Panc1 (cell line): Measurements from ENCODE around the gene GADL1. TPM values are rescaled to one million over a fixed set of nuclear protein-coding genes. Genes with fewer than 3 reads are reported as not detected.

Experiments used
- ATAC-seq: fragments of 200-7000 bp; cut with Tn5 transposase; 2 replicates; pipeline ENCODE4 v1.9.1; 2020; ENCODE audit warnings: mild to moderate bottlenecking, moderate library complexity
- BruUV-seq: library from RNA; stranded (reverse); fragments of 400-500 nt; replicated peaks from 2 replicates; lab custom pipeline; 2021; lab: Mats Ljungman, UMichigan
- CTCF ChIA-PET: fragments of 300-600 bp; sonication (Branson Sonifier 250); formaldehyde crosslinking; loops from one replicate; lab custom pipeline; 2022; ENCODE audit warnings: antibody characterized with exemption; lab: Charles Lee
- POLR2A ChIA-PET: fragments of 300-600 bp; sonication (Branson Sonifier 250); formaldehyde crosslinking; loops from one replicate; lab custom pipeline; 2022; ENCODE audit warnings: antibody characterized with exemption; lab: Charles Lee
- DNase-seq: peaks from one replicate; pipeline ENCODE4 v3.0.0-alpha.2; 2010; ENCODE audit warnings: low read depth, low spot score
- H3K27ac ChIP-seq: 2 replicates; pipeline ENCODE4 v1.5.1; 2011; ENCODE audit warnings: mild to moderate bottlenecking, low read length, inconsistent platforms
- H3K27me3 ChIP-seq: fragments of 200-500 bp; sonication (Bioruptor generic); 2 replicates; pipeline ENCODE4 v1.6.0; 2014; ENCODE audit warnings: low read length, inconsistent platforms; ENCODE audit not compliant: control insufficient read depth, insufficient read depth
- H3K36me3 ChIP-seq: fragments of 200-500 bp; sonication (Bioruptor generic); 2 replicates; pipeline ENCODE4 v1.5.1; 2014; ENCODE audit warnings: inconsistent platforms, mild to moderate bottlenecking, low read length, moderate library complexity; ENCODE audit not compliant: control insufficient read depth, insufficient read depth
- H3K4me1 ChIP-seq: 2 replicates; pipeline ENCODE4 v1.5.1; 2011; ENCODE audit warnings: inconsistent platforms, mild to moderate bottlenecking, low read length, moderate library complexity; ENCODE audit not compliant: control insufficient read depth, insufficient read depth
- H3K4me3 ChIP-seq, 2 experiments: 2 replicates each; pipeline ENCODE4 v1.5.1; 2011 to 2012; ENCODE audit warnings: low read depth in 2 of 2, low read length in 2 of 2, mild to moderate bottlenecking in 2 of 2, inconsistent platforms in 1 of 2, moderate library complexity in 1 of 2
- H3K9me3 ChIP-seq: fragments of 200-500 bp; sonication (Bioruptor generic); 2 replicates; pipeline ENCODE4 v1.5.1; 2014; ENCODE audit warnings: low read depth, mild to moderate bottlenecking, inconsistent platforms, low read length, moderate library complexity; ENCODE audit not compliant: control insufficient read depth, insufficient read depth
- CTCF ChIP-seq: fragments of 450-650 bp; IDR thresholded peaks from 2 replicates; pipeline ENCODE4 v1.5.1; 2017; ENCODE audit warnings: mild to moderate bottlenecking
- POLR2AphosphoS5 ChIP-seq: IDR thresholded peaks from 2 replicates; pipeline ENCODE4 v1.6.1; 2012; ENCODE audit warnings: mild to moderate bottlenecking, low read depth, low read length, moderate library complexity
- REST ChIP-seq, 2 experiments: IDR thresholded peaks; 2 replicates each; pipeline ENCODE4 v1.6.1; 2011 to 2012; ENCODE audit warnings: low read depth in 2 of 2, control low read depth in 1 of 2, low read length in 1 of 2, mild to moderate bottlenecking in 1 of 2, moderate library complexity in 1 of 2; ENCODE audit not compliant: insufficient read depth in 1 of 2
- SIN3A ChIP-seq: IDR thresholded peaks from 2 replicates; pipeline ENCODE4 v1.6.1; 2012; ENCODE audit warnings: low read depth, mild to moderate bottlenecking, low read length, moderate library complexity, borderline replicate concordance; ENCODE audit not compliant: insufficient read depth
- TCF7L2 ChIP-seq: IDR thresholded peaks from 2 replicates; pipeline ENCODE4 v1.6.1; 2011; ENCODE audit warnings: mild to moderate bottlenecking, low read depth, low read length, inconsistent platforms
- in situ Hi-C: cut with HindIII; loops from 2 replicates; pipeline ENCODE4 v1.10.0; 2016; ENCODE audit warnings: low sequenced_read_pairs, low pct_unique_long_range_greater_than_20kb
- intact Hi-C: fragments of 100-400 bp; cut with micrococcal nuclease; formaldehyde crosslinking; loops from one replicate; pipeline ENCODE4 v1.10.0; 2022; ENCODE audit not compliant: unreplicated experiment
- total RNA-seq: library from RNA; stranded (reverse); gene quantifications from one replicate; pipeline ENCODE4 v1.2.1, GENCODE V29; 2021; ENCODE audit not compliant: unreplicated experiment

GADL1 gene
- total RNA-seq, 1 experiment from 2014 or later = not detected

GRCh38 chr3:30742796-30743619 lies 151.5 kb downstream of the GADL1 start:
- DNase-seq = no peak
- intact Hi-C loops = loop anchor here (10.0 kb wide), 1 partner anchor 628 kb away; no protein-coding TSS in a partner anchor
- Histone ChIP-seq H3K36me3 (no peaks in the 10 kb centered on the region), H3K4me1 (peaks cover 9% of the 10 kb centered on the region), H3K9me3 (no peaks in the 10 kb centered on the region), H3K27ac (no peak overlapping the region), H3K4me3 (no peak overlapping the region), H3K27me3 (no peaks in the 10 kb centered on the region)
- ATAC-seq = no peak
- ChIA-PET POLR2A (no interaction called here), CTCF (no interaction called here)
- in situ Hi-C loops = no loop called here
- no TSS peak for BruUV-seq
- TF ChIP-seq CTCF (no peak), TCF7L2 (no peak), REST (IDR thresholded peaks at IDR 0.05; ENCODE audit: insufficient read depth in 1 of 2, low read depth in 2 of 2, low read length in 1 of 2) (no peak), SIN3A (no peak), POLR2AphosphoS5 (no peak)

GRCh38 chr3:30741889-30742288 lies 152.6 kb downstream of the GADL1 start:
- in situ Hi-C loops = no loop called here
- no peak for DNase-seq
- H3K27ac ChIP-seq = peak overlapping the region; percentile 29; the same call in 1 of the 2 replicates

More at GRCh38 chr3:30741889-30742288, 152.6 kb downstream of the GADL1 start:
- no TSS peak for BruUV-seq
- CTCF ChIA-PET = no interaction called here
- H3K4me1 ChIP-seq = no peaks in the 10 kb centered on the region; the same call in 1 of the 2 replicates
- no peaks in the 10 kb centered on the region for H3K27me3 ChIP-seq
- no peaks in the 10 kb centered on the region for H3K9me3 ChIP-seq
- intact Hi-C loops = loop anchor here (10.0 kb wide), 1 partner anchor 627 kb away; no protein-coding TSS in a partner anchor
- no peaks in the 10 kb centered on the region for H3K36me3 ChIP-seq
- ATAC-seq = no peak
- TF ChIP-seq SIN3A = no peak
- TF ChIP-seq CTCF = no peak
- TF ChIP-seq REST (IDR thresholded peaks at IDR 0.05; ENCODE audit: insufficient read depth in 1 of 2, low read depth in 2 of 2, low read length in 1 of 2) = no peak
- no peak for TF ChIP-seq TCF7L2
- TF ChIP-seq POLR2AphosphoS5 = no peak
- no peak overlapping the region for H3K4me3 ChIP-seq
- POLR2A ChIA-PET = no interaction called here
